Pancreas (tissue), 10 donors: ENCODE data around the gene PCED1B. TPM values are rescaled to one million over a fixed set of nuclear protein-coding genes. Genes with fewer than 3 reads are reported as not detected.

Experiments used
- ATAC-seq, 4 donors: fragments of 200-7000 bp; cut with Tn5 transposase; one replicate each; pipeline versions ENCODE4 v1.8.0 to v1.9.1; 2020; ENCODE audit warnings: mild to moderate bottlenecking in 4 of 4, moderate library complexity in 4 of 4
- DNase-seq, 6 donors: peaks; one replicate each; pipeline ENCODE4 v3.0.0-alpha.2; 2020
- FAIRE-seq: peaks from 2 replicates; lab custom pipeline; 2012; peaks lifted over from hg19 to GRCh38; lab: Jason Lieb, UNC
- H3K27ac ChIP-seq, 4 donors: fragments of 200-600 bp; sonication (generic); 1 replicate in 3 of 4; 2 replicates in 1 of 4; pipeline versions ENCODE4 v1.5.0 to v1.8.0; 2020
- H3K27me3 ChIP-seq, 4 donors: fragments of 200-600 bp; one replicate each; pipeline ENCODE4 v1.8.0; 2021
- H3K36me3 ChIP-seq, 3 donors: fragments of 200-600 bp; sonication (generic) in 1 of 3; one replicate each; pipeline versions ENCODE4 v1.5.0 to v1.8.0; 2020 to 2021
- H3K4me1 ChIP-seq, 3 donors: fragments of 200-600 bp; one replicate each; pipeline ENCODE4 v1.8.0; 2021
- H3K4me3 ChIP-seq, 4 donors: fragments of 200-600 bp; sonication (generic) in 2 of 4; one replicate each; pipeline versions ENCODE4 v1.5.0 to v1.8.0; 2020 to 2021
- H3K9me3 ChIP-seq, 4 donors: fragments of 200-600 bp; one replicate each; pipeline ENCODE4 v1.8.0; 2021
- WGBS, 2 donors: extraction: QIAGEN DNeasy Blood & Tissue Kit; methylation state at CpG; one replicate each; pipeline ENCODE4 v1.1.7; 2013; 5-methylcytosine and 5-hydroxymethylcytosine counted together
- intact Hi-C, 3 donors: fragments of 100-400 bp; cut with DNase I; formaldehyde crosslinking; loops; one replicate each; pipeline versions ENCODE4 v1.11.1 to v1.14.2; 2022
- polyA plus RNA-seq, 2 donors: library from polyadenylated mRNA; stranded (reverse); fragments of 200-250 nt; gene quantifications; one replicate each; pipeline ENCODE4 v1.2.3, GENCODE V29; 2013
- total RNA-seq, 6 donors: library from RNA; stranded (reverse); fragmentation: NEBNext Ultra II Directional in 4 of 6; extraction: Animal tissue kit (Norgen Biotek cat#: 25700) in 4 of 6; gene quantifications; one replicate each; pipeline versions ENCODE4 v1.2.1 to v1.2.4, GENCODE V29; 2021 to 2023
- TF ChIP-seq, protein P1 (sequence below), 4 donors: fragments of 200-600 bp; sonication (generic) in 3 of 4; IDR thresholded peaks; one replicate each; pipeline versions ENCODE4 v1.5.0 to v1.8.0; 2021; ENCODE audit warnings: antibody characterized with exemption in 4 of 4
- donor health status: healthy with polysubstance abuse.
- donor health status: DM: no; HTN: no; CAD: no; lungs with moderate emphysema.
- donor health status: DM: no; HTN: no; CAD: no.
- donor health status: control.
- donor health status: control.
- donor health status: Bipolar disorder and iron deficiency.
- donor health status: DM: yes; HTN: yes; CAD: no.
- donor health status: DM: no; HTN: no; CAD: no.
- donor health status: DM: no; HTN: no; CAD: no.
- donor health status: DM: yes; HTN: yes; CAD: no.

Gene PCED1B
- total and polyA plus RNA-seq, 8 donors, result 0.71 to 6.4 (median 1.7) TPM

- intact Hi-C loops, result no loop called here
- H3K9me3 ChIP-seq, result no peaks in the 10 kb centered on the region
- TF ChIP-seq, protein P1, sequence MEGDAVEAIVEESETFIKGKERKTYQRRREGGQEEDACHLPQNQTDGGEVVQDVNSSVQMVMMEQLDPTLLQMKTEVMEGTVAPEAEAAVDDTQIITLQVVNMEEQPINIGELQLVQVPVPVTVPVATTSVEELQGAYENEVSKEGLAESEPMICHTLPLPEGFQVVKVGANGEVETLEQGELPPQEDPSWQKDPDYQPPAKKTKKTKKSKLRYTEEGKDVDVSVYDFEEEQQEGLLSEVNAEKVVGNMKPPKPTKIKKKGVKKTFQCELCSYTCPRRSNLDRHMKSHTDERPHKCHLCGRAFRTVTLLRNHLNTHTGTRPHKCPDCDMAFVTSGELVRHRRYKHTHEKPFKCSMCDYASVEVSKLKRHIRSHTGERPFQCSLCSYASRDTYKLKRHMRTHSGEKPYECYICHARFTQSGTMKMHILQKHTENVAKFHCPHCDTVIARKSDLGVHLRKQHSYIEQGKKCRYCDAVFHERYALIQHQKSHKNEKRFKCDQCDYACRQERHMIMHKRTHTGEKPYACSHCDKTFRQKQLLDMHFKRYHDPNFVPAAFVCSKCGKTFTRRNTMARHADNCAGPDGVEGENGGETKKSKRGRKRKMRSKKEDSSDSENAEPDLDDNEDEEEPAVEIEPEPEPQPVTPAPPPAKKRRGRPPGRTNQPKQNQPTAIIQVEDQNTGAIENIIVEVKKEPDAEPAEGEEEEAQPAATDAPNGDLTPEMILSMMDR (IDR thresholded peaks at IDR 0.05), result no peak
- no peaks in the 10 kb centered on the region for H3K27me3 ChIP-seq
- FAIRE-seq (no peak), DNase-seq (no peak), ATAC-seq (no peak)
- no peak overlapping the region for H3K4me3 ChIP-seq
- 86 to 87% methylated on average over 4 of the region's 4 CpGs for WGBS, 2 donors
- no peak overlapping the region for H3K27ac ChIP-seq
- peaks cover 0 to 8% (median 5%) of the 10 kb centered on the region in 3 donors for H3K4me1 ChIP-seq
- H3K36me3 ChIP-seq, result no peaks in the 10 kb centered on the region
Measured at GRCh38 chr12:47270782-47271664, 191.6 kb downstream of the PCED1B start.

- FAIRE-seq, result no peak
- intact Hi-C loops, result no loop called here
- no peaks in the 10 kb centered on the region for H3K9me3 ChIP-seq
- H3K4me3 ChIP-seq, result no peak overlapping the region
- TF ChIP-seq, protein P1 (IDR thresholded peaks at IDR 0.05), result no peak
- peaks cover 0 to 8% (median 5%) of the 10 kb centered on the region in 3 donors for H3K4me1 ChIP-seq
- no peak for ATAC-seq
- DNase-seq, result no peak
- WGBS, 2 donors, result 18 to 28% methylated on average over 2 of the region's 2 CpGs
- no peaks in the 10 kb centered on the region for H3K27me3 ChIP-seq
- H3K27ac ChIP-seq, result no peak overlapping the region
- no peaks in the 10 kb centered on the region for H3K36me3 ChIP-seq
Measured at GRCh38 chr12:47271800-47272239, 192.4 kb downstream of the PCED1B start.

GRCh38 chr12:47272412-47273190, 193.2 kb downstream of the PCED1B start:
- TF ChIP-seq, protein P1 (IDR thresholded peaks at IDR 0.05), result no peak
- no peaks in the 10 kb centered on the region for H3K27me3 ChIP-seq
- H3K27ac ChIP-seq, result no peak overlapping the region
- ATAC-seq (no peak), DNase-seq (no peak), FAIRE-seq (no peak)
- H3K4me3 ChIP-seq, result no peak overlapping the region
- 56 to 70% methylated on average over 3 of the region's 3 CpGs for WGBS, 2 donors
- intact Hi-C loops, result no loop called here
- H3K36me3 ChIP-seq, result no peaks in the 10 kb centered on the region
- H3K4me1 ChIP-seq, result peaks cover 0 to 15% (median 5%) of the 10 kb centered on the region in 3 donors
- H3K9me3 ChIP-seq, result no peaks in the 10 kb centered on the region

DNA sequence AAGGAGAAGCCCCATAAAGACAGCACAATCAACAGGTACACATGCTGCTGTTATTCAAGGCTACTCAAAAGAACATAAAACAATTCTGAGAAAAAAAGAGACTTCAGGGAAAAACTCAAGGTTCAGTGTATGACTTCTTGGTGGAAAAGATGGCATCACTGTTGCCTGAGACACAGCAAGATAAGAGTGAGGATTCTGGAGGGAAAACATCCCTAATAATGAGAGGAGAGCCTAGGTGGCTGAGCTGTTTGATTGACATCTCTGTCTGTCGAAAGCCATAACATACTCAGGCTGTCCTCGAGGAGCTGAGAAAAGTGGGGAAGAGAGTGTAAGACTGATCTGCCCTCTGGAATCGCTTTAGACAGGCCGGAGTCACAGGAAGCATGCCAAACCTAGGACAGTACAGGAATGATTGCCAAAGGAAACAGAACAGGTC, 193.8 kb downstream of the PCED1B start:
- Histone ChIP-seq H3K9me3 (no peaks in the 10 kb centered on the region), H3K36me3 (no peaks in the 10 kb centered on the region), H3K27me3 (no peaks in the 10 kb centered on the region), H3K4me3 (no peak overlapping the region), H3K27ac (no peak overlapping the region), H3K4me1 (peaks cover 0 to 17% (median 5%) of the 10 kb centered on the region in 3 donors)
- TF ChIP-seq, protein P1 (IDR thresholded peaks at IDR 0.05), result no peak
- WGBS, 2 donors, result 71% methylated on average over 4 of the region's 4 CpGs
- DNase-seq (no peak), FAIRE-seq (no peak), ATAC-seq (no peak)
- intact Hi-C loops, result no loop called here
